Fibroblast of lung (primary cell): ENCODE measurements around the gene MAGEA10. TPM values are rescaled to one million over a fixed set of nuclear protein-coding genes. Genes with fewer than 3 reads are reported as not detected.
"Not testable (repeated sequence)": the region's sequence is repeated elsewhere in the genome, so short reads cannot be mapped to it uniquely, and the experiment has no call there.

ENCODE experiments used
- DNase-seq, 2 donors: peaks; one replicate each; pipeline versions ENCODE4 v3.0.0 to v3.0.0-alpha.2; 2010; ENCODE audit warnings: low read depth in 2 of 2
- H2AFZ ChIP-seq: 2 replicates; pipeline ENCODE4 v1.5.1; 2012; ENCODE audit warnings: low read length, control low read depth, inconsistent platforms
- H3K27ac ChIP-seq: 2 replicates; pipeline ENCODE4 v1.5.1; 2011; ENCODE audit warnings: low read length, control low read depth; ENCODE audit not compliant: insufficient read depth
- H3K27me3 ChIP-seq: 2 replicates; pipeline ENCODE4 v1.5.1; 2011; ENCODE audit warnings: mild to moderate bottlenecking, low read length; ENCODE audit not compliant: control insufficient read depth, insufficient read depth
- H3K36me3 ChIP-seq: 2 replicates; pipeline ENCODE4 v1.5.1; 2011; ENCODE audit warnings: low read length; ENCODE audit not compliant: control insufficient read depth, insufficient read depth
- H3K4me1 ChIP-seq: 2 replicates; pipeline ENCODE4 v1.5.1; 2011; ENCODE audit warnings: low read length; ENCODE audit not compliant: control insufficient read depth, insufficient read depth; ENCODE audit errors: extremely low read depth
- H3K4me2 ChIP-seq: 2 replicates; pipeline ENCODE4 v1.5.1; 2011; ENCODE audit warnings: low read length, control low read depth; ENCODE audit not compliant: insufficient read depth; ENCODE audit errors: extremely low read depth
- H3K4me3 ChIP-seq, 4 experiments: fragments of 200-600 bp in 1 of 4; sonication (generic) in 1 of 4; replicated peaks in 1 of 4; 2 replicates each; pipeline ENCODE4 v1.5.1; 2011 to 2016; ENCODE audit warnings: low read length in 4 of 4, low read depth in 3 of 4, mild to moderate bottlenecking in 3 of 4, control low read depth in 2 of 4, inconsistent platforms in 1 of 4, mixed read lengths in 1 of 4; ENCODE audit not compliant: insufficient read depth in 1 of 4; ENCODE audit errors: control extremely low read depth in 1 of 4
- H3K79me2 ChIP-seq: 2 replicates; pipeline ENCODE4 v1.5.1; 2012; ENCODE audit warnings: mild to moderate bottlenecking, low read length, inconsistent platforms; ENCODE audit not compliant: control insufficient read depth, insufficient read depth
- H3K9ac ChIP-seq: 2 replicates; pipeline ENCODE4 v1.5.1; 2011; ENCODE audit warnings: mild to moderate bottlenecking, low read length, control low read depth; ENCODE audit not compliant: insufficient read depth
- H3K9me3 ChIP-seq: 2 replicates; pipeline ENCODE4 v1.5.1; 2012; ENCODE audit warnings: low read depth, low read length; ENCODE audit not compliant: control insufficient read depth, insufficient read depth
- H4K20me1 ChIP-seq: 2 replicates; pipeline ENCODE4 v1.5.1; 2011; ENCODE audit warnings: low read length; ENCODE audit not compliant: control insufficient read depth, insufficient read depth; ENCODE audit errors: extremely low read depth
- CTCF ChIP-seq, 2 donors: IDR thresholded peaks in 1 of 2; conservative IDR thresholded peaks in 1 of 2; 1 replicate in 1 of 2; 2 replicates in 1 of 2; pipeline ENCODE4 v1.5.1; 2011 to 2012; ENCODE audit warnings: low read length in 2 of 2, control low read depth in 1 of 2, inconsistent platforms in 1 of 2, low read depth in 1 of 2, mild to moderate bottlenecking in 1 of 2
- EZH2 ChIP-seq: IDR thresholded peaks from 2 replicates; pipeline ENCODE4 v1.5.1; 2012; ENCODE audit warnings: low read length, control low read depth, mild to moderate bottlenecking; ENCODE audit errors: missing control alignments
- polyA plus RNA-seq, 2 donors: library from polyadenylated mRNA; depleted of rRNA in 1 of 2; stranded (reverse) in 1 of 2; unstranded in 1 of 2; fragments of >200 nt; gene quantifications; 2 replicates each; pipeline ENCODE4 v1.2.1, GENCODE V29; 2011 to 2012; ENCODE audit warnings: missing spikeins in 1 of 2
- total RNA-seq: library from RNA; depleted of rRNA; stranded (reverse); fragments of >200 nt; gene quantifications from 2 replicates; pipeline ENCODE4 v1.2.1, GENCODE V29; 2014

MAGEA10 gene
- total and polyA plus RNA-seq, 2 donors (not counting 1 experiment from before 2014, with no cell fraction given), result not detected

- no peak overlapping the region for H3K9ac ChIP-seq
- TF ChIP-seq EZH2 (no peak), CTCF (conservative IDR thresholded peaks at IDR 0.05 in 1 of 2, IDR thresholded peaks at IDR 0.05 in 1 of 2; ENCODE audit: low read depth in 1 of 2, low read length in 2 of 2) (no peak)
Observed at GRCh38 chrX:152137771-152138387, 498 bp downstream of the MAGEA10 start.

GRCh38 chrX:152136312-152136711, 2.1 kb downstream of the MAGEA10 start:
- no peak overlapping the region for H2AFZ ChIP-seq
- no peak overlapping the region for H3K4me3 ChIP-seq
- no peak overlapping the region for H3K27ac ChIP-seq
- H3K9ac ChIP-seq, result no peak overlapping the region
- H3K79me2 ChIP-seq, result no peaks in the 10 kb centered on the region
- no peak for DNase-seq
- H3K9me3 ChIP-seq, result no peaks in the 10 kb centered on the region
- no peak for TF ChIP-seq CTCF (conservative IDR thresholded peaks at IDR 0.05 in 1 of 2, IDR thresholded peaks at IDR 0.05 in 1 of 2; ENCODE audit: low read depth in 1 of 2, low read length in 2 of 2)
- TF ChIP-seq EZH2, result no peak
- H3K4me2 ChIP-seq, result no peak overlapping the region
- no peaks in the 10 kb centered on the region for H3K27me3 ChIP-seq
- H4K20me1 ChIP-seq, result no peaks in the 10 kb centered on the region
- no peaks in the 10 kb centered on the region for H3K4me1 ChIP-seq
- no peaks in the 10 kb centered on the region for H3K36me3 ChIP-seq

More at GRCh38 chrX:152137771-152138387, 498 bp downstream of the MAGEA10 start:
- H3K27ac ChIP-seq, result no peak overlapping the region
- H3K9me3 ChIP-seq, result no peaks in the 10 kb centered on the region
- H3K27me3 ChIP-seq, result no peaks in the 10 kb centered on the region
- DNase-seq, result no peak
- no peak overlapping the region for H3K4me3 ChIP-seq
- H2AFZ ChIP-seq, result no peak overlapping the region
- H3K4me2 ChIP-seq, result no peak overlapping the region
- H4K20me1 ChIP-seq, result no peaks in the 10 kb centered on the region
- no peaks in the 10 kb centered on the region for H3K4me1 ChIP-seq
- no peaks in the 10 kb centered on the region for H3K79me2 ChIP-seq
- no peaks in the 10 kb centered on the region for H3K36me3 ChIP-seq

- H3K4me3 ChIP-seq, result no peak overlapping the region
- DNase-seq, result no peak
- H2AFZ ChIP-seq, result no peak overlapping the region
- no peak overlapping the region for H3K27ac ChIP-seq
- no peaks in the 10 kb centered on the region for H4K20me1 ChIP-seq
- no peaks in the 10 kb centered on the region for H3K36me3 ChIP-seq
- H3K9me3 ChIP-seq, result no peaks in the 10 kb centered on the region
- no peaks in the 10 kb centered on the region for H3K27me3 ChIP-seq
- H3K4me2 ChIP-seq, result no peak overlapping the region
- H3K79me2 ChIP-seq, result no peaks in the 10 kb centered on the region
- TF ChIP-seq EZH2, result no peak
- TF ChIP-seq CTCF (conservative IDR thresholded peaks at IDR 0.05 in 1 of 2, IDR thresholded peaks at IDR 0.05 in 1 of 2; ENCODE audit: low read depth in 1 of 2, low read length in 2 of 2), result no peak
- H3K9ac ChIP-seq, result no peak overlapping the region
- H3K4me1 ChIP-seq, result no peaks in the 10 kb centered on the region
Observed at GRCh38 chrX:152131525-152131924, 6.9 kb downstream of the MAGEA10 start.

- peak in 1 of 2 donors; percentile 36 for DNase-seq
- H3K79me2 ChIP-seq, H3K36me3 ChIP-seq, H3K4me1 ChIP-seq, H3K9ac ChIP-seq, H3K4me3 ChIP-seq, H3K4me2 ChIP-seq, H3K27me3 ChIP-seq, H4K20me1 ChIP-seq, H3K9me3 ChIP-seq, H2AFZ ChIP-seq, H3K27ac ChIP-seq: not testable (repeated sequence)
Observed at GRCh38 chrX:152129069-152129844, 9.1 kb downstream of the MAGEA10 start.
